ENCODE measurements around the gene GNAI1.

- TF ChIP-seq CTCF (IDR thresholded peaks at IDR 0.05) (no peak), POLR2A (IDR thresholded peaks at IDR 0.05) (no peak)
Measured at GRCh38 chr7:80224415-80224814, 89.8 kb downstream of the GNAI1 start.

Data from tibial nerve (tissue), 3 donors.